Mesenchymal stem cell (in vitro differentiated cells and primary cell): Measurements from ENCODE around the gene RAB33B. TPM values are rescaled to one million over a fixed set of nuclear protein-coding genes. Genes with fewer than 3 reads are reported as not detected.
A peak's percentile ranks its signal among the peaks of the same experiment; 100 is the strongest.

Experiments
- DNase-seq: peaks from one replicate; pipeline ENCODE4 v3.0.0-alpha.2; 2013
- H2AFZ ChIP-seq: one replicate; pipeline ENCODE4 v1.6.1; 2013; ENCODE audit warnings: low read depth, mild to moderate bottlenecking, control low read depth, inconsistent platforms, low read length, moderate library complexity
- H2AK5ac ChIP-seq: 2 replicates; pipeline ENCODE4 v1.6.1; 2013; ENCODE audit warnings: low read length, moderate library complexity, mild to moderate bottlenecking, inconsistent platforms; ENCODE audit not compliant: severe bottlenecking
- H2BK120ac ChIP-seq: one replicate; pipeline ENCODE4 v1.6.1; 2013; ENCODE audit warnings: low read depth, mild to moderate bottlenecking, inconsistent platforms, low read length, moderate library complexity
- H2BK12ac ChIP-seq, 2 experiments: one replicate each; pipeline ENCODE4 v1.6.1; 2013; ENCODE audit warnings: inconsistent platforms in 2 of 2, low read length in 2 of 2, mild to moderate bottlenecking in 2 of 2, moderate library complexity in 2 of 2, control low read depth in 1 of 2
- H2BK15ac ChIP-seq: one replicate; pipeline ENCODE4 v1.6.1; 2013; ENCODE audit warnings: mild to moderate bottlenecking, low read depth, inconsistent platforms; ENCODE audit not compliant: poor library complexity, severe bottlenecking
- H2BK5ac ChIP-seq: 2 replicates; pipeline ENCODE4 v1.6.1; 2013; ENCODE audit warnings: low read depth, mild to moderate bottlenecking, low read length, control low read depth, inconsistent platforms; ENCODE audit not compliant: poor library complexity, severe bottlenecking
- H3K14ac ChIP-seq, 2 experiments: one replicate each; pipeline ENCODE4 v1.6.1; 2013; ENCODE audit warnings: inconsistent platforms in 2 of 2, low read length in 2 of 2, control low read depth in 1 of 2, mild to moderate bottlenecking in 1 of 2, moderate library complexity in 1 of 2
- H3K18ac ChIP-seq, 2 experiments: one replicate each; pipeline ENCODE4 v1.6.1; 2013; ENCODE audit warnings: inconsistent platforms in 2 of 2, low read length in 2 of 2, control low read depth in 1 of 2, low read depth in 1 of 2, mild to moderate bottlenecking in 1 of 2
- H3K23ac ChIP-seq, 2 experiments: one replicate each; pipeline ENCODE4 v1.6.1; 2013; ENCODE audit warnings: inconsistent platforms in 2 of 2, low read length in 2 of 2, mild to moderate bottlenecking in 2 of 2, moderate library complexity in 2 of 2, control low read depth in 1 of 2
- H3K27ac ChIP-seq: 2 replicates; pipeline ENCODE4 v1.5.1; 2013; ENCODE audit warnings: mild to moderate bottlenecking, moderate library complexity, low read length, control low read depth, inconsistent platforms; ENCODE audit not compliant: poor library complexity, severe bottlenecking
- H3K27me3 ChIP-seq, 2 experiments: 2 replicates each; pipeline versions ENCODE4 v1.6.1 to v1.7.0; 2013; ENCODE audit warnings: low read length in 2 of 2, mild to moderate bottlenecking in 2 of 2, moderate library complexity in 2 of 2, control low read depth in 1 of 2, inconsistent platforms in 1 of 2; ENCODE audit not compliant: control insufficient read depth in 1 of 2, insufficient read depth in 1 of 2
- H3K36me3 ChIP-seq, 2 experiments: 2 replicates each; pipeline versions ENCODE4 v1.6.1 to v1.7.0; 2013; ENCODE audit warnings: low read length in 2 of 2, control low read depth in 1 of 2, inconsistent platforms in 1 of 2, low read depth in 1 of 2, mild to moderate bottlenecking in 1 of 2; ENCODE audit not compliant: insufficient read depth in 2 of 2, control insufficient read depth in 1 of 2
- H3K4ac ChIP-seq, 2 experiments: one replicate each; pipeline ENCODE4 v1.6.1; 2013; ENCODE audit warnings: inconsistent platforms in 2 of 2, low read length in 2 of 2, mild to moderate bottlenecking in 2 of 2, moderate library complexity in 2 of 2, control low read depth in 1 of 2, low read depth in 1 of 2
- H3K4me1 ChIP-seq: 2 replicates; pipeline ENCODE4 v1.6.1; 2013; ENCODE audit warnings: low read depth, low read length, control low read depth; ENCODE audit not compliant: control insufficient read depth, insufficient read depth
- H3K4me2 ChIP-seq: 2 replicates; pipeline ENCODE4 v1.6.1; 2013; ENCODE audit warnings: low read length, mild to moderate bottlenecking, inconsistent platforms; ENCODE audit not compliant: poor library complexity, severe bottlenecking
- H3K4me3 ChIP-seq, 2 experiments: 2 replicates each; pipeline versions ENCODE4 v1.5.1 to v1.7.0; 2013; ENCODE audit warnings: low read length in 2 of 2, mild to moderate bottlenecking in 2 of 2, control low read depth in 1 of 2, low read depth in 1 of 2; ENCODE audit not compliant: insufficient read depth in 1 of 2
- H3K79me1 ChIP-seq: replicated peaks from 2 replicates; pipeline ENCODE4 v1.6.1; 2013; ENCODE audit warnings: mild to moderate bottlenecking, control low read depth, low read length, inconsistent platforms; ENCODE audit not compliant: poor library complexity, severe bottlenecking
- H3K9ac ChIP-seq: 2 replicates; pipeline ENCODE4 v1.7.0; 2013; ENCODE audit warnings: mild to moderate bottlenecking, low read length, moderate library complexity
- H3K9me3 ChIP-seq: 2 replicates; pipeline ENCODE4 v1.7.0; 2013; ENCODE audit warnings: mild to moderate bottlenecking, low read length; ENCODE audit not compliant: control insufficient read depth
- H4K8ac ChIP-seq: one replicate; pipeline ENCODE4 v1.6.1; 2013; ENCODE audit warnings: inconsistent platforms, mild to moderate bottlenecking, low read length, moderate library complexity
- H4K91ac ChIP-seq: one replicate; pipeline ENCODE4 v1.6.1; 2013; ENCODE audit warnings: mild to moderate bottlenecking, low read length, inconsistent platforms
- WGBS: methylation state at CpG from one replicate; pipeline ENCODE4 v1.1.7; 2013; ENCODE audit warnings: mixed read lengths; 5-methylcytosine and 5-hydroxymethylcytosine counted together
- small RNA-seq: library from polyadenylated mRNA; stranded (forward); fragments of <200 nt; extraction: miRNeasy Mini kit (QIAGEN cat#:217004); gene quantifications from one replicate; pipeline ENCODE3, GENCODE V24; 2013; ENCODE audit warnings: low read depth

The RAB33B gene

GRCh38 chr4:139524062-139524631 is 70.2 kb downstream of the RAB33B start:
- WGBS = 76% methylated on average over 4 of the region's 4 CpGs
- H3K23ac ChIP-seq = peak overlapping the region in 1 of 2 experiments; percentile 83
- H3K4me3 ChIP-seq = no peak overlapping the region
- H2AFZ ChIP-seq = no peak overlapping the region
- H3K14ac ChIP-seq = no peak overlapping the region
- H2BK15ac ChIP-seq = no peak overlapping the region
- H2AK5ac ChIP-seq = no peak overlapping the region
- no peaks in the 10 kb centered on the region for H3K27me3 ChIP-seq
- peak overlapping the region in 1 of 2 experiments; percentile 42 for H2BK12ac ChIP-seq
- no peak overlapping the region for H3K18ac ChIP-seq
- peaks cover 4% of the 10 kb centered on the region for H3K79me1 ChIP-seq
- no peaks in the 10 kb centered on the region for H3K9me3 ChIP-seq
- H3K36me3 ChIP-seq = peaks cover 29 to 86% of the 10 kb centered on the region in 2 experiments
- no peak overlapping the region for H4K91ac ChIP-seq
- no peak overlapping the region for H3K27ac ChIP-seq
- no peak overlapping the region for H3K4ac ChIP-seq
- H2BK120ac ChIP-seq = no peak overlapping the region
- H3K9ac ChIP-seq = no peak overlapping the region
- H4K8ac ChIP-seq = no peak overlapping the region
- H2BK5ac ChIP-seq = no peak overlapping the region
- peak; percentile 24 for DNase-seq
- H3K4me1 ChIP-seq = peaks cover 4% of the 10 kb centered on the region
- H3K4me2 ChIP-seq = peak overlapping the region; percentile 19

- Histone ChIP-seq H2BK120ac (no peak overlapping the region), H2BK15ac (no peak overlapping the region), H3K36me3 (peaks cover 29 to 73% of the 10 kb centered on the region in 2 experiments), H3K4me3 (no peak overlapping the region), H4K8ac (no peak overlapping the region), H2AFZ (no peak overlapping the region), H2AK5ac (no peak overlapping the region), H3K27ac (no peak overlapping the region), H3K23ac (no peak overlapping the region), H3K27me3 (no peaks in the 10 kb centered on the region), H4K91ac (no peak overlapping the region), H3K4me2 (no peak overlapping the region), H3K14ac (no peak overlapping the region), H3K79me1 (peaks cover 4% of the 10 kb centered on the region), H2BK12ac (no peak overlapping the region), H3K9ac (no peak overlapping the region), H3K4me1 (peaks cover 4% of the 10 kb centered on the region), H2BK5ac (no peak overlapping the region), H3K4ac (no peak overlapping the region), H3K18ac (no peak overlapping the region), H3K9me3 (no peaks in the 10 kb centered on the region)
- WGBS = no CpG with 5 or more reads among the region's 2 CpGs
- DNase-seq = no peak
These were observed 71.5 kb downstream of the RAB33B start for GRCh38 chr4:139525414-139525813.

Small RNAs within 50 kb of the gene (small RNA-seq; reads per million reads assigned to genes)
- gene RF01225 = not detected
